AG08396 (cell line): ENCODE measurements around the gene CILP2.
A peak's percentile ranks its signal among the peaks of the same experiment; 100 is the strongest.

ENCODE experiments used
- DNase-seq: peaks from one replicate; pipeline ENCODE4 v3.0.0; 2012; ENCODE audit warnings: low spot score, mixed read lengths

The CILP2 gene

DNA sequence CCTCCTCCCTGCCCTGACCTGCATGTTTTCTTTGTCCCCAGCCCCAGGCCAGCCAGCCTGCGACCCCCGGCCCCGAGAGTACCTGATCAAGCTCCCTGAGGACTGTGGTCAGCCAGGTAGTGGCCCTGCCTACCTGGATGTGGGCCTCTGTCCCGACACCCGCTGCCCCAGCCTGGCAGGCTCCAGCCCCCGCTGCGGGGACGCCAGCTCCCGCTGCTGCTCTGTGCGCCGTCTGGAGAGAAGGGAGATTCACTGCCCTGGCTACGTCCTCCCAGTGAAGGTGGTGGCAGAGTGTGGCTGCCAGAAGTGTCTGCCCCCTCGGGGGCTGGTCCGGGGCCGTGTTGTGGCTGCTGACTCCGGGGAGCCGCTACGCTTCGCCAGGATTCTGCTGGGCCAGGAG, 5.6 kb downstream of the CILP2 start:
- DNase-seq: no peak

DNA sequence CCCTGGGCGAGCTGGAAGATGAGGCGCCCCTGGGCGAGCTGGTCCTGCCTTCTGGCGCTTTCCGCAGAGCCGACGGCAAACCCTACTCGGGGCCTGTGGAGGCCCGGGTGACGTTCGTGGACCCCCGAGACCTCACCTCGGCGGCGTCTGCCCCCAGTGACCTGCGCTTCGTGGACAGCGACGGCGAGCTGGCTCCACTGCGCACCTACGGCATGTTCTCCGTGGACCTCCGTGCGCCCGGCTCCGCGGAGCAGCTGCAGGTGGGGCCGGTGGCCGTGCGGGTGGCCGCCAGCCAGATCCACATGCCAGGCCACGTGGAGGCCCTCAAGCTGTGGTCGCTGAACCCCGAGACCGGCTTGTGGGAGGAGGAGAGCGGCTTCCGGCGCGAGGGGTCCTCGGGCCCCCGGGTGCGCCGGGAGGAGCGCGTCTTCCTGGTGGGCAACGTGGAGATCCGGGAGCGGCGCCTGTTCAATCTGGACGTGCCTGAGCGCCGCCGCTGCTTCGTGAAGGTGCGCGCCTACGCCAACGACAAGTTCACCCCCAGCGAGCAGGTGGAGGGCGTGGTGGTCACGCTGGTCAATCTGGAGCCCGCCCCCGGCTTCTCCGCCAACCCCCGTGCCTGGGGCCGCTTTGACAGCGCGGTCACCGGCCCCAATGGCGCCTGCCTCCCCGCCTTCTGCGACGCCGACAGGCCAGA, 6.3 kb downstream of the CILP2 start:
- DNase-seq: no peak

DNA sequence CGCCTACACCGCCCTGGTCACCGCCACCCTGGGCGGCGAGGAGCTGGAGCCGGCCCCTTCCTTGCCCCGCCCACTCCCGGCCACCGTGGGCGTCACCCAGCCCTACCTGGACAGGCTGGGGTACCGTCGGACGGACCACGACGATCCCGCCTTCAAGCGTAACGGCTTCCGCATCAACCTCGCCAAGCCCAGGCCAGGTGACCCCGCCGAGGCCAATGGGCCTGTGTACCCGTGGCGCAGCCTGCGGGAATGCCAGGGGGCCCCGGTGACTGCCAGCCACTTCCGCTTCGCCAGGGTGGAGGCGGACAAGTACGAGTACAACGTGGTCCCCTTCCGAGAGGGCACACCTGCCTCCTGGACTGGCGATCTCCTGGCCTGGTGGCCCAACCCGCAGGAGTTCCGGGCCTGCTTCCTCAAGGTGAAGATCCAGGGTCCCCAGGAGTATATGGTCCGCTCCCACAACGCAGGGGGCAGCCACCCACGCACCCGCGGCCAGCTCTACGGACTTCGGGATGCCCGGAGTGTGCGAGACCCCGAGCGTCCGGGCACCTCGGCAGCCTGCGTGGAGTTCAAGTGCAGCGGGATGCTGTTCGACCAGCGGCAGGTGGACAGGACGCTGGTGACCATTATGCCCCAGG, 7.0 kb downstream of the CILP2 start:
- no peak for DNase-seq

DNA sequence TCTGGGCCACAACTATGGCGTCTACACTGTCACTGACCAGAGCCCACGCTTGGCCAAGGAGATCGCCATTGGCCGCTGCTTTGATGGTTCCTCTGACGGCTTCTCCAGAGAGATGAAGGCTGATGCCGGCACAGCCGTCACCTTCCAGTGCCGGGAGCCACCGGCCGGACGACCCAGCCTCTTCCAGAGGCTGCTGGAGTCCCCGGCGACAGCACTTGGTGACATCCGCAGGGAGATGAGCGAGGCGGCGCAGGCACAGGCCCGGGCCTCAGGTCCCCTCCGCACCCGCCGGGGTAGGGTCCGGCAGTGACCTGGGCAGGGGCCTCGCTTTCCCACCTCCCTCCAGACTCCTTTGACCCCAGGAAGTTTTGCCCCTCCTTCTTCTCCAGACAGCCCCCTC, 7.6 kb downstream of the CILP2 start:
- no peak for DNase-seq

DNA sequence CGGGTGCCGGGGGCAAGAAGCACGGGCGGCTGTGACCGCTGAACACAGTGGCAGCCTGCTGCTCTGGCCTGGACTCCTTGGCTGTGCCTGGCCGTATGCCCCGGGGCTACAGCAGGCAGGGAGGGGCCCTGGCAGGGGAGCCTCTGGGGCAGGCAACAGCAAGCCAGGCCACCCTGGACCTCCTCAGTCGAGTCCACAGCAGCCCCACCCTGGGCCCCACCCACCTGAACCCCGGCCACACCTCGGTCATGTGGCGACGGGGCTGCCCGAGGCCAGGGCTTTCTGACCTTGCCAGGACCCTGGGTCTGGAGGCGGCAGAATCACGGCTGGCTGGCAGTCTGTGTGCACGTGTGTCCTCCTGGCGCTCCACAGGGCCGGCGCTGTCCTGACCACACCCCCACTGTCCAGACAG, 8.7 kb downstream of the CILP2 start:
- DNase-seq: no peak

DNA sequence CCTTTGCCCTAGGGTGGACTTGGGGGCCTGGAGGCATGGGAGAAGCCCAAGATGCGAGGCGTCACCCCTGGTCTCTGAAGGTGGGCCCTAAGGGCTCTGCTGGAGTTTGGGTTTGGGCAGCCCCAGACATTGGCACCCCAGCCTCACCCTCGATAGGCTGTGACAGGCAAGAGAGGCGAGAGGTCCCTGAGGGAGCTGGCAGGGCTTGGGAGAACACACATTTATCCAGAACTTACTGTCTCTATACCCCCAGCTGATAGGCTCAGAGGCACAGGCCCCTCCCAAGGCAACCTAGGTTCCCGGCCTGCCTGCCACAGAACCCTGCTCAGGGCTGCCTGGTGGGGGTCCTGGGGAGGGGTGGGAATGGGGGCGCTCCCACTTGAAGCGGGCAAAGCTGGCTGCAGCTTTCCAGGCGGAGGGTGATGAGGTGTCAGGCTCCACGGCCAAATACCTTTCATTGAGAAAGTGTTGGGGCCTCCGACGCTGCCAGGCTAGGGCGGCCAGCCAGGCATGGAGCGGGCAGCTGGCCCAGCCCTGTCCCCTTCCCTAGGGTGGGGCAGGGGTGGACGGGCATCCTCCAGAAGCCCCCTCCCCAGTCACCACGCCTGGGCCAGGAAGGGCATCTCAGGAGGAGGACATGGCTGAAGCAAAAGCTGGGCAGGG, 9.7 kb downstream of the CILP2 start:
- no peak for DNase-seq

DNA sequence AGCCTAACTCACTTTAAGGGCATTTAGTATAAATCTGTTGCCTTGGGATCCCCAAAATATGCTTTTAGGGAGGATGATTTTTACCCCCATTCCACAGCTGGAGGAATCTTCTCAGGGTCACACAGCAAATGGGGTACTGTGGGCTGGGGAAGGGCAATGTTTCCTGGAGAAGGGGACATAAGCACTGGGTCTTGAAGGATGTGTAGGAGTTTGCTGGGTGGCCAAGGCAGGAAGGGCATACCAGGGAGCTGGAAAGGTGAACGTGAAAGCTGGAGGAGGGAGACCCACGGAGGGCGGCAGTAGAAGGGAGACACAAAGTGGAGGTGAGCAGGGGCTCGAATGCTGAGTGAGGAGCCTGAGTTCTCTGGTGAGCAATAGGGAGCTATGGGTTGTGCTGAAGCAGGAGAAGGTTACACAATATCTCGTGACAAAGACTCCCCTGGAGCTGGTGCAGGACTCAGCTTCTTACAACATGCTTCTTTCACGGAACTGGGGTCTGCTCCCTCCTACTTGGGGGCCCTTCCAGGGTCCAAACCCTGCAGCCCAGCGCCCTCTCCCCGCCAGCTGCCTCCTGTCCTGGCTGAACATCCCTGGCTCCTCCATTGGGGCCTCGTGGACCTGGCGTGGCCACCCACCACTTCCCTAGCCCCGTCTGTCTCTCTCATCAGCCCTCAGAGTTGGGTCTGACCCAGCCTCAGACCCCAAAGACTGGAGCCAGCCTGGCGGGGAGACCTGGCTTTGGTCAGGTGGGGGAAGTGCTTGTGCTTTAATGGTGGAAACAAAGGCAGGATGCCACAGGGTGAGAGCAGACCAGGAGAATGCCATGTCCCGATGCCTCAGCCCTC, 11.1 kb downstream of the CILP2 start:
- DNase-seq: no peak

DNA sequence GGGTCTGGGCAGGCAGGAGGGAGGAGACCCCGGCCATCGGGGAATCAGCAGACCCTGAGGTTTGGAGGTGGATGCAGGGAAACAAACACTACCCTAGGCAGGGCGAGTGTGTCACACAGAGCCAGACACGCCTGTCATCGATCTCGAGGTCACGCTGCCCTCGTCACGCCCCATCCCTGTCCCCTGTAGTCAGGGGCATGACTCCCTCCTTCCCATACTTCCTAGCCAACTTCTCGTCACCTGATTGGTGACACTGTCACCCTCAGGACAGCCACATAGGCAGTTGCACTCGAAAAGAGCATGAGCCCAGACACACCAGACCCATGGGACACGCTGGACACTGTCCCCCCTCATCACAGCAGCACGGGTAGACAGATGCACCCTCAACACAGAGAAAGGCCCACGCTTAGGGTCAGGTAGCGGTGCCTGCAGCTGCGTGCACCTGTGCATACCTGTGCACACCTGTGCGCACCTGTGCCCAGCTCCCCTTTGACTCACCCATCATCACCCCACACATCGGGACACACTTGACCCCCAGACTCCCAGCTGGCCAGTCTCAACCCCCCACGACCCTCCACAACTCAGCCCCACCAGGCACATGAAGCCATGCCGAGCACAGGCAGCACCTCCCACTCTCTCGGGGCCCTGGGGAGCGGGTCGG, 11.9 kb downstream of the CILP2 start:
- no peak for DNase-seq

DNA sequence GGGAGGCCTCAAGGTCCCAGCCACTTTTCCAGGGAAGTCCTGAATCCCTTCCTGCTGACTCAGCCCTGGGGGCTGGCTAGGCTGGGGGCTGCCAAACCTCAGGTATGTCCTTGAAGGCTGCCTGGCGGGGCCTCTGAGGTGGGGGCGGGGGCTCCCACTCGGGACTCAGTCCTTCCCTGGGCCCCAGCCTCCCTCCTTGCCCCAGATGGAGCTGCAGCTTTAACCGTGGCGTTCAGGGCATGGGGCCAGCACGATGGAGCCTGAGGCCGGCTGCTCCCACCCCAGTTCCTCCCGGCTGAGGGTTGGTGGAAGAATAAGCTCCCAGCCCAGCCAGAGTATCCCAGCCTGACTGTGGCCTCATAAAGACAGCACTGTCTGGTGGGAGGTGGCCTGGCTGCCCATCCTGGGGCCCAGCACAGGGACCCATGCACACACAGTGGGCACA, 12.4 kb downstream of the CILP2 start:
- DNase-seq: no peak

DNA sequence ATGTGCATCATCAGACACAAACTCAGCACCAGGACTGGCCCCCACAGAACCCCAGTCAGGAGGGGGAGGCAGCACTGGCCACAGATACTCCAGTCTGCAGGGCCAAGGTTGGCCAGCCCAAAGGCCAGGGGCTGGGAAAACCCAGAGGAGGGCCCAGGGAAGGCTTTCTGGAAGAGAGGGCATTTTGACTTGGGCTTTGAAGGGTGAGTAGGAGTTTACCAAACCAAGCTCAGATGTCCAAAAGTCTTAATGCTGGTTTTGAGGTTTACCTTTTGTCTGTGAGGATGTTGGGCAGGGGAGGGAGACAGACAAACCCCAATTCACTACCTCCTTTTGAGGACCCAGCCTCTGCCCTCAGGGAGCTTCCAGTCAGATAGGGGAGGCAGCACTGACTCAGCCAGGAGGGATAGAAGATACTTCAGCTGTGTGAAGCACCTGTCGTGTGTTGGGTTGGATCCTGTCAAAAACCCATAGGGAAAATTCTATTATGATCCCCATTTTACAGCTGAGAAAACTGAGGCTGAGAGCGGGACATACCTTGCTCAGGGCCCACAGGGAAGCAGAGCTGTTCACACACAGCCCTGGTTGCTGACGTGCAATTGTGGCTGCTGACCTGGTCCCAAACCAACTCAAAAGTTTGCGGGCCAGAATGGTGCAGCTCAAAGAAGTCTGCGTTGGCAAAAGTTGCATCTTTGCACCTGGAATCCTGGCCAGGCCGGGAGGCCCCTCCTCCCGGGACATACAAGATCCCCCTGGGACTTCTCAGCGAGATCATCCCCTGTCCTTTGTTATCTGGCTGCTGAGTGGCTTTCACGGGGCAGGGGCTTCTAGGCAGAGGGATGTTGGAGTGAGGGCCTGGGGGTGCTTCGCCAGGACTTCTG, 13.1 kb downstream of the CILP2 start:
- no peak for DNase-seq

DNA sequence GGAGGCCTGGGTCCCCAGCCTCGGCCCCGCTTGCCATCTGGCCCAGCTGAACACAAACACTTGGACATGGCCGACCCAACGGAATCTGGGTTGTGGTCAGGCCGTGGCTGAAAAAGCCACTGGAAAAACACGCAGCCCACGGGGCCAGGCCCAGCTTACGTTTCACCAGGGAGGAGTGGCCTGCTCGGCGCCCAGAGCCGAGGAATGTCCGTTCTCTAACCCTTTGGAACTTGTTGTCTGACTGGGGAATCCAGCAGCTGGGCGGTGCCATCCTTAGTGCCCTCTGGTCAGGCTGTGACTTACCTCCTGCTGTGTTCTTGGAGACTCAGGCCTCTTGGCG, 13.8 kb downstream of the CILP2 start:
- peak; percentile 78 for DNase-seq

DNA sequence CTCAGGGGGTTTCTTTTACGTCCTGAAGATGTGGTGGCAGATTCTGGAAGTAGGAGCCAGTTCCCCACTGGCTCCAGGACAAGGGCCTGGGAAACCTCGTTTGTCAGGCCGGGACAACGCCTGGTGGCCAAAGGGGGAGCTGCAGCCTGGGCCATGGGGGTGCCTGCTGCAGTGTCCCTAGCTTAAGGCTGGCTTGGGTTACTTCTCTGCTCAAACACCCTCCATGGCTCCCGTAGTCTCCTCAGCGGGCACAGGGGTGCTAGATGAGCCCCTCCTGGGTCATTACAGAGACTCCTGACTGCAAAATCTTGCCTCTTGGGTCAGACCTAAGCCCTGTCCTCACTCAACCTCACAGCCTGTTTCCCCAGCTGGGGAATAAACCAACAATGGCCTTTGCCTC, 14.7 kb downstream of the CILP2 start:
- peak; percentile 82 for DNase-seq

DNA sequence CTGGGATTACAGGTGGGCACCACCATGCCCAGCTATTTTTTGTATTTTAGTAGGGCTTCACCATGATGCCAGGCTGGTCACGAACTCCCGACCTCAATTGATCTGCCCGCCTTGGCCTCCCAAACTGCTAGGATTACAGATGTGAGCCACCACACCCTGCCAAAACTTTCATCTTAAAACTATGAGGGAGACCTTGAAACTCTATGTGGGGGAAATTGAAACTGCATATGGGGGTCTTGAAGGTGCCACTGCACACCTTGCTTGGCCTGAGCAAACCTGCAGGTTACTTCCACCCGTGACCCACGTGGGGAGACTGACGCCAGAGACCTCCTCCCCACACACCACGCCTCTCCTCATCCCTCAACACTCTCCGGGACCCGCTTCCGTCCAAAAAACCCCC, 15.6 kb downstream of the CILP2 start:
- DNase-seq: no peak

DNA sequence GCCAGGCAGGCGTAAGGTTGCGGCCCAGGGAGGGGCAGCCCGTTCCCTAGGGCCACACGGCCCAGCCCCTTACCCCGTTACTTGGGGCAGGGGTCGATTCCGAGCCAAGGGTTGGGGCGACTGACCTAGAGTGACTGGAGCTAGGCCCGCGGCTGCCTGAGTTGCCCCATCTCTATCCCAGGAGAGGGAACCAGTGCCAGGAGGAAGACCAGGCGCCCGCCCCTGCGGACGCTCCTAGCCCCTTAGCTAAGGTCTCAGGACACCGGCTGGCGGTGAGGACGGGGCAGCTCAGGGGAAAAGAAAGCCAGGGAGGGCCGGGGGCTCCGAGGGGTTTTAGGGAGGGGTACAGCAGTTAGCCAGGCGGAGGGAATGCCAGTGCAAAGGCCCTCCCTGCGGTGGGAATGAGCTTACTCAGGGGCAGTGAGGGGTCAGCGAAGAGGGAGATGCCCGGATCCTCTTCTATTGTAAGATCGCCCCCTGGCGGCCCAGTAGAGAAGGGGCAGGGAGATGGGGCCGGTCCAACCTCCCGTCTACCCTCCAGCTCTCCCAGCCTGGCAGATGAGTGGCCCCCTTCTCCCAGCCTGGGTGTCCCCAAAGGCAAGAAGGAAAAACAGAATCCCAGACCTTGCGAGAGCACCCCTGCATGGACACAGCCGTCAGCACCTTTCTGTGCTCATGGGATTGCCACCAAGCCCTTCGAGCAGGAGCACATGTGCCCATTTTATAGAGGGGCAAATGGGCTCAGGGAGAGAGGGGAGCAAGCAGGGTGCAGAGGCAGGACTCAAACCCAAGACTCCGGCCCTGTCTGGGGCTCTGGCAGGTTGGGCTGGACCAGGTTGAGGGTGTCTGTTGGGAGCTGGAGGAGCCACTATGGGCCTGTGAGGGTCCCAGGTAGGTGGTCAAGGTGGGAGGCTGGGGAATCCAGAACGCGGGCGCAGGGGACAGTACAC, 16.3 kb downstream of the CILP2 start:
- peak; percentile 79 for DNase-seq

DNA sequence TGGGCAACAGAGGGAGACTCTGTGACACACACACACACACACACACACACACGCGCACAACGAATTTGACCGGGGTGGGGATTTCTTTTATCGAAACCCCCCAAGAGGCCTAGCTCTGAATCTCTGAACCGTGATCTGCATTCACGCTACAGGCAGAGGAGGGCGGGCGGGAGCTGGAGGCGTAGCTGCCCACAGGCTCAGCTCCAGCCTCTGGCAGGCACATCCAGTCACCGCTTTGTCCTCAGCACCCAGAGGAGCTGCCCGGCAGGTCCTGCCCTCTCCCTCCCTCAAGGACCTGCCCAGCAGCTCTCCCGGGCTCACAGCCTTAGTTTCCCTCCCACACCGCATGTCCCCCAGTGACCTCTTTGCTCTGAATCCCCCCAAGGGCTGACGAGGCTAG, 20.0 kb downstream of the CILP2 start:
- DNase-seq: no peak

DNA sequence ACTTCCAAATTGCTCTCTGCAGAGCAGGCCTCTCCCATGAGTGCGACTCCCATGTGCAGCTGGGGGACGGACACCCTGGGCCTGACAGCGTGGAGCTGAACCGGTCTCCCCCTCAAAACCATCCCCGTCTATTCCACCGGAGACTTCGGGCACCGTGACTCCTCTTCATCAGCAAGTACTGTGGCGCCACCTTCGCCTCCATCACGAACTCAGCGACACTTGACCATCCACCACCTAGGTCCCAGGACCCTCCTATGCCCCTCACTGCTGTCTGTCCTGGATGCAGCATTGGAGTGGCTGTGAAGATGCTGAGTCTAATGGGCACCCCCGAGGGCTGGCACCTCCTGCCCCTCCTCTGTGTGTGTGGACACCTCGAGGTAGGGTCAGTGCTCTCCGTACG, 20.6 kb downstream of the CILP2 start:
- DNase-seq: no peak

DNA sequence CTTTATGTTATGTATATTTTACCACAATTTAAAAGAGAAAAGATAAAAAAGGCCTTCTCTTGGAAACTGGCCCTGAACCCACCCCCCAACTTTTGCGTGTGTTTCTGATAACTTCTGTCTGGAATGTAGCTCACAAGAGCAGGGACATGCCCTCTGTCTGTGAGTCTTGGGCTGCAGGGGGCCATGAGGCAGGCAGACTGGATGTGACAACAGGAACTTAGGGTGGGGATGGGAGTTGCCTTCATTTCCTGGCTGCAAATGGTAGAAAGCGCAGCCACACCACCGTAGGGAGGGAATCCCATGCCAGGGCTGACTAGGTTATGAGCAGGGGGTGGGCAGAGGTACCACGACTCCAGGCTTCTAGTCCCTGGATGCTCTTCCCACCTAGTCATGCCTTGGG, 21.9 kb downstream of the CILP2 start:
- no peak for DNase-seq

DNA sequence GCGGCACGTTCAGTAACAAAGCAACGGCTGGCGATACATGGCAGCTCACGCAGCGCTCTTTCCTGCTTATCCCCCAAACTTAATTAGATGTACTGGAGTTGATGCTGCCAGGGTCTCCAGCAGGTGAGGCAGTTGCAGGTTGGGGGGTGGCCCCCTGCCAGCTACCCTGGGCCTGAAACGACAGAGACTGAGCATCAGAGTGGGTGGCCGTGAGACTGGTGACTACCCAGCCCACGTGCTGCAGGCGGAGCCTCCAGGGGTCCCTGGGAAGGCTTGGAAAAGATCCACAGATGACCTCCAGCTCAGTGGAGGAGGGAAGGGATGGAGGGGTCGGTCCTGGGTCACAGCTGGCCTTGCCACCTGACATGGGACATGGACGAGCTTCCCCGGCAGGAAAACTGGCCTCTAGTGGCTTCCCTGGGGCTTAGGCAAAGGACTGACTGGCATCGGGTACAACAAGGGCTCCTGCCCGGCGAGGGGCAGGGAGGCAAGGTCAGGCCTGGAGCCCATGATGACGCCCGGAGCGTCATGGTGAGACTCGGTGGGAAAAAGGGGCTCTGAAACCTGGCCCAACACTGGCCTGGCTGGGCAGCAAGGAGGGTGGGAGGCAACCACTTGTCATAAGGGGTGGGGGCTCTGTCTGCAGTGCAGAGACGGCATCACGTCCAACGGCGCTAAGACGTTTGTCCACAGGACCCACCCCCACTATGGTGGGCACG, 24.0 kb downstream of the CILP2 start:
- no peak for DNase-seq

DNA sequence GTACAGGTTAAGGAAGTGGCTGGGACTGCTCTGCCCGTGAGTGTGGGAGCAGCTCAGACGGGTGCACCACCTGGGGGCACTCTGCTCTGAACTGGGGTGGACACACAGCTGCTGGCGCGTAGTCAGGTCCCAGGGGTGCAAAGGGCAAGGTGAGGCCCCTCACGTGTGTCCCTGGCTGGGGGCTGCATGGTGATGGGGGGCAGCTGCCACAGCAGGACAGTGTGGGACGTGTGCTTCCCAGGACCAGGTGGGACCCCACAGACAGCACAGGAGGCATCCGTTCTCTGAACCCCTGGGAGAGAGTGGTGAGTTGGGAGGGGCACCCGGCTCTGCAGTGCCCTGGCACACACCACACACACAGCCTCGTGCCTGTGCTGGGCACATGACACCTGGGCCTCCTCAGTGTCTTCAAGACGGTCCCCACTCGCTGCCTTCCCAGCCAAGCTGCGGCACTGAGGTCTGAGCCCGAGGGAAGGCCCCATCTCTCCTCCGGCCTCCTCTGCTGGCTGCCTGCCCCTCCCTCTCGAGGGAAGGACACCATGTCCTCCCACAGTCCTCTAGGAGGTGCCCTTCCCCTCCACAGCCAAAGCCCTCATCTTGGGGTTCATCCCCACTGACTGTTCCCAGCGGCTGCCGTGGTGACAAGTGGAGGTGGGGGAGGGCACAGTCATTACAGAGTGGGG, 24.7 kb downstream of the CILP2 start:
- DNase-seq: no peak
